A673 (cell line): Measurements from ENCODE around the gene SCYL1. TPM values are rescaled to one million over a fixed set of nuclear protein-coding genes. Genes with fewer than 3 reads are reported as not detected.

Experiments used
- BruUV-seq: library from RNA; stranded (reverse); fragments of 400-500 nt; replicated peaks from 2 replicates; lab custom pipeline; 2021; lab: Mats Ljungman, UMichigan
- CTCF ChIA-PET: fragments of 300-600 bp; sonication (Branson Sonifier 250); formaldehyde crosslinking; loops from one replicate; lab custom pipeline; 2022; ENCODE audit warnings: antibody characterized with exemption; lab: Charles Lee
- POLR2A ChIA-PET: fragments of 300-600 bp; sonication (Branson Sonifier 250); formaldehyde crosslinking; loops from one replicate; lab custom pipeline; 2022; ENCODE audit warnings: antibody characterized with exemption; ENCODE audit not compliant: low non-redundant PET; lab: Charles Lee
- DNase-seq: peaks from one replicate; pipeline ENCODE4 v3.0.0-alpha.2; 2015; ENCODE audit warnings: low spot score
- H3K27ac ChIP-seq: fragments of 200-600 bp; sonication (generic); 2 replicates; pipeline ENCODE4 v1.5.1; 2016; ENCODE audit warnings: mixed run types, low read depth, mild to moderate bottlenecking, mixed read lengths, antibody characterized with exemption, low read length; ENCODE audit not compliant: poor library complexity, severe bottlenecking
- H3K27me3 ChIP-seq: fragments of 200-600 bp; sonication (generic); replicated peaks from 2 replicates; pipeline ENCODE4 v1.6.1; 2017; ENCODE audit warnings: mixed run types, low read depth, mild to moderate bottlenecking, mixed read lengths, antibody characterized with exemption, low read length; ENCODE audit not compliant: insufficient read depth, poor library complexity
- H3K36me3 ChIP-seq: fragments of 200-600 bp; sonication (generic); 2 replicates; pipeline ENCODE4 v1.6.1; 2016; ENCODE audit warnings: mixed run types, mild to moderate bottlenecking, mixed read lengths, antibody characterized with exemption, low read length; ENCODE audit not compliant: insufficient read depth, poor library complexity, severe bottlenecking
- H3K4me1 ChIP-seq: fragments of 200-600 bp; sonication (generic); 2 replicates; pipeline ENCODE4 v1.6.1; 2017; ENCODE audit warnings: mixed run types, mild to moderate bottlenecking, mixed read lengths, antibody characterized with exemption, low read length; ENCODE audit not compliant: insufficient read depth, poor library complexity, severe bottlenecking
- H3K4me3 ChIP-seq: fragments of 200-600 bp; sonication (generic); 2 replicates; pipeline ENCODE4 v1.5.1; 2016; ENCODE audit warnings: low read depth, mixed run types, mild to moderate bottlenecking, mixed read lengths, low read length; ENCODE audit not compliant: poor library complexity, severe bottlenecking
- H3K9me3 ChIP-seq: fragments of 200-600 bp; sonication (generic); 2 replicates; pipeline ENCODE4 v1.6.1; 2016; ENCODE audit warnings: mixed run types, low read depth, mild to moderate bottlenecking, mixed read lengths, antibody characterized with exemption, low read length; ENCODE audit not compliant: poor library complexity, severe bottlenecking
- CTCF ChIP-seq: fragments of 300-800, 200-600 bp; sonication (generic); conservative IDR thresholded peaks from 2 replicates; pipeline ENCODE4 v1.5.1; 2017; ENCODE audit warnings: low read depth, mild to moderate bottlenecking, antibody characterized with exemption, low read length, moderate library complexity, mixed read lengths
- EZH2 ChIP-seq: fragments of 200-600 bp; sonication (generic); IDR thresholded peaks from 2 replicates; pipeline ENCODE4 v1.6.1; 2017; ENCODE audit warnings: borderline replicate concordance, low read depth, mild to moderate bottlenecking, mixed read lengths, antibody characterized with exemption, low read length; ENCODE audit not compliant: poor library complexity, severe bottlenecking
- intact Hi-C: fragments of 100-400 bp; cut with micrococcal nuclease; formaldehyde crosslinking; loops from one replicate; pipeline ENCODE4 v1.10.0; 2022; ENCODE audit not compliant: unreplicated experiment
- total RNA-seq: library from RNA; stranded (reverse); gene quantifications from 2 replicates; pipeline ENCODE4 v1.2.3, GENCODE V29; 2021

The SCYL1 gene
- total RNA-seq, 1 experiment from 2014 or later = 90.6 TPM

DNA sequence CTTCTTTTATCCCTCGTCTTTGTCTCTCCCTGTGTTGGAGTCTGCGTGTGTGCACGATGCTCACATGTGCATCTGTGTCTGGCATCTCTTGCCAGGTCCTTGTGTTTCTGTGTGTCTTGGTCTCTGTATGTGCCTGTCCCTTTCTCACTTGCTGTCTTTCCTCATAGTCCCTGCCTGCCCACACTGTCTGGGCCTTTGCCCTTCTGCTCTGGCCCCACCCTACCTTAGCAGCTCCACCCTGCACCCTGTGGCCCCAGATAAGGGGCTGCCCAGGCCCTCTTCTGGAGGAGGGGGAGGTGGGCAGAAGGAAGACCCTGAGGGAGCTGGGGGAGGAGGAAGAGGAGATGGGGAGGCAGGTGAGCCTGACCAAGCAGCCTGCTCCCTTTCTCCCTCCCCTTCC, 53.8 kb downstream of the SCYL1 start:
- H3K27me3 ChIP-seq = no peaks in the 10 kb centered on the region
- intact Hi-C loops = no loop called here
- H3K9me3 ChIP-seq = no peaks in the 10 kb centered on the region
- ChIA-PET POLR2A (no interaction called here), CTCF (no interaction called here)
- no peak overlapping the region for H3K27ac ChIP-seq
- peaks cover 7% of the 10 kb centered on the region for H3K36me3 ChIP-seq
- no peak for DNase-seq
- H3K4me3 ChIP-seq = no peak overlapping the region
- peaks cover 27% of the 10 kb centered on the region for H3K4me1 ChIP-seq
- TF ChIP-seq CTCF = no peak
- no peak for TF ChIP-seq EZH2
- BruUV-seq = no TSS peak

- no TSS peak for BruUV-seq
- TF ChIP-seq CTCF (no peak), EZH2 (no peak)
- no peaks in the 10 kb centered on the region for H3K27me3 ChIP-seq
- no peak overlapping the region for H3K27ac ChIP-seq
- CTCF ChIA-PET = no interaction called here
- no peak overlapping the region for H3K4me3 ChIP-seq
- POLR2A ChIA-PET = no interaction called here
- H3K9me3 ChIP-seq = no peaks in the 10 kb centered on the region
- no peak for DNase-seq
- H3K36me3 ChIP-seq = peaks cover 7% of the 10 kb centered on the region
- H3K4me1 ChIP-seq = peaks cover 23% of the 10 kb centered on the region
- intact Hi-C loops = no loop called here
These were observed 54.4 kb downstream of the SCYL1 start for GRCh38 chr11:65579291-65579690.

DNA sequence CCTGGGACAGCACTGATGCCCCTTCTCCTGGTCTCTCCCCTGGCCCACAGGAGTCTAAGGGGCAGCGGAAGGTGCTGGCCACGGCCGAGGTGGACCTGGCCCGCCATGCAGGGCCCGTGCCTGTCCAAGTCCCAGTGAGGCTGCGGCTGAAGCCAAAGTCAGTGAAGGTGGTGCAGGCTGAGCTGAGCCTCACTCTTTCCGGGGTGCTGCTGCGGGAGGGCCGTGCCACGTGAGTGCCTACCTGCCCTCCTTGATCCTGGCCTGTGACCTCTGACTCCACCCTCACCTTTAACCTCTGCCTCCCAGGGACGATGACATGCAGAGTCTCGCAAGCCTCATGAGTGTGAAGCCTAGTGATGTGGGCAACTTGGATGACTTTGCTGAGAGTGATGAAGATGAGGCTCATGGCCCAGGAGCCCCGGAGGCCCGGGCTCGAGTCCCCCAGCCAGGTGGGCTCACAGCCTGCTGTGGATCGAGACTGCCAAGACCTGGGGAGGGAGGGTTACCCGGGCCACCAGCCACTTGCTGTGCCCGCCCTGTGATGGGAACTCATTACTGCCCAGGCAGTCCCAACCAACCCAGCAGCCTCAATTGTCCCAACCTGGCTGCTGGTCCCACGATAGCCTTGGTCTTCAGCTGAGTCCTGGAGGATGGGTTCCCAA, 55.3 kb downstream of the SCYL1 start:
- intact Hi-C loops = no loop called here
- DNase-seq = no peak
- Histone ChIP-seq H3K4me3 (no peak overlapping the region), H3K4me1 (peaks cover 18% of the 10 kb centered on the region), H3K27me3 (no peaks in the 10 kb centered on the region), H3K27ac (no peak overlapping the region), H3K9me3 (no peaks in the 10 kb centered on the region), H3K36me3 (peaks cover 7% of the 10 kb centered on the region)
- ChIA-PET CTCF (no interaction called here), POLR2A (no interaction called here)
- TF ChIP-seq EZH2 (no peak), CTCF (no peak)
- no TSS peak for BruUV-seq
